ENCODE results near the gene AFP.

AFP gene

GRCh38 chr4:73414936-73415271, 21.1 kb upstream of the AFP start:
- DNase-seq (ENCODE audit: low read depth) = peak; percentile 4
- H3K4me3 ChIP-seq (ENCODE audit: low read length) = no peak overlapping the region
- TF ChIP-seq CTCF (conservative IDR thresholded peaks at IDR 0.05; ENCODE audit: low read length) = no peak

- no peak overlapping the region for H3K4me3 ChIP-seq (ENCODE audit: low read length)
- no peak for TF ChIP-seq CTCF (conservative IDR thresholded peaks at IDR 0.05; ENCODE audit: low read length)
- DNase-seq (ENCODE audit: low read depth) = peak; percentile 2
These were observed 20.2 kb upstream of the AFP start for GRCh38 chr4:73415807-73416238.

DNA sequence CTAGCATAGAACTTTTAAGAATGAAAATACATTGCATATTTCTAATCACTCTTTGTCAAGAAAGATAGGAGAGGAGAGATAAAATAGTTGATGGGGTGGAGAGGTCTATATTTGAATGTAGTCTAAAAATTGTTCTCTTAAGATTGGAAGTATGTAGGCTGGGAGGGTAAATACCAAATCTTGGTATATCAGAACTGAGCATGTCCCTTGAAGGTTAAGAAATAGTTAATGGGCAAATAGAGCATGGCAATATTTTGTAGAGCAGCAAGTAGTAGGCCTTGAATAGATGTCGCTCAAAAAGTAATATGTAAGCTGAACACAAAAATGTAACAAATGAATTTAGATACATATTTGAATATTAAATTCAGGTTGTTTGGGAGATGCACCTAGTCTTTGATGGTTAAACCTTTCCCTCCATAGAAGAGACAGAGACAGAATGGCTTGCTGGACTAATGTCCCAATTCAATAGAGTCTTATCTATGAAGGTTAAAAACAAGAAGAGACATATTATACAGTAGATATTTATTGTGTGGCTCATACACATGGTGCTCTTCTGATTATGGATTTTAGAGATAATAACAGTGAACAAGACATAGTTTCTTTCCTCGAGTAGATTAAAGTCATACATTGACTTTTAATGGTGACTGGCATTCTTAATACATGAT, 19.5 kb upstream of the AFP start:
- no peak overlapping the region for H3K4me3 ChIP-seq (ENCODE audit: low read length)
- DNase-seq (ENCODE audit: low read depth) = no peak
- no peak for TF ChIP-seq CTCF (conservative IDR thresholded peaks at IDR 0.05; ENCODE audit: low read length)

- DNase-seq (ENCODE audit: low read depth) = no peak
- no peak for TF ChIP-seq CTCF (conservative IDR thresholded peaks at IDR 0.05; ENCODE audit: low read length)
- H3K4me3 ChIP-seq (ENCODE audit: low read length) = no peak overlapping the region
These were observed 18.7 kb upstream of the AFP start for GRCh38 chr4:73417342-73417741.

DNA sequence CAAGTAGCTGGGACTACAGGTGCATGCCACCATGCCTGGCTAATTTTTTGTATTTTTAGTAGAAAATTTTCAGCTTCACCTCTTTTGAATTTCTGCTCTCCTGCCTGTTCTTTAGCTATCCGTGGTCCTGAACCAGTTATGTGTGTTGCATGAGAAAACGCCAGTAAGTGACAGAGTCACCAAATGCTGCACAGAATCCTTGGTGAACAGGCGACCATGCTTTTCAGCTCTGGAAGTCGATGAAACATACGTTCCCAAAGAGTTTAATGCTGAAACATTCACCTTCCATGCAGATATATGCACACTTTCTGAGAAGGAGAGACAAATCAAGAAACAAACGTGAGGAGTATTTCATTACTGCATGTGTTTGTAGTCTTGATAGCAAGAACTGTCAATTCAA, 18.0 kb upstream of the AFP start:
- H3K4me3 ChIP-seq (ENCODE audit: low read length) = no peak overlapping the region
- DNase-seq (ENCODE audit: low read depth) = no peak
- TF ChIP-seq CTCF (conservative IDR thresholded peaks at IDR 0.05; ENCODE audit: low read length) = no peak

DNA sequence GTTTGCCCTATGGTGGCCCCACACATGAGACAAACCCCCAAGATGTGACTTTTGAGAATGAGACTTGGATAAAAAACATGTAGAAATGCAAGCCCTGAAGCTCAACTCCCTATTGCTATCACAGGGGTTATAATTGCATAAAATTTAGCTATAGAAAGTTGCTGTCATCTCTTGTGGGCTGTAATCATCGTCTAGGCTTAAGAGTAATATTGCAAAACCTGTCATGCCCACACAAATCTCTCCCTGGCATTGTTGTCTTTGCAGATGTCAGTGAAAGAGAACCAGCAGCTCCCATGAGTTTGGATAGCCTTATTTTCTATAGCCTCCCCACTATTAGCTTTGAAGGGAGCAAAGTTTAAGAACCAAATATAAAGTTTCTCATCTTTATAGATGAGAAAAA, 17.3 kb upstream of the AFP start:
- H3K4me3 ChIP-seq (ENCODE audit: low read length) = no peak overlapping the region
- TF ChIP-seq CTCF (conservative IDR thresholded peaks at IDR 0.05; ENCODE audit: low read length) = no peak
- no peak for DNase-seq (ENCODE audit: low read depth)

GRCh38 chr4:73419106-73420038, 16.6 kb upstream of the AFP start:
- TF ChIP-seq CTCF (conservative IDR thresholded peaks at IDR 0.05; ENCODE audit: low read length) = no peak
- no peak overlapping the region for H3K4me3 ChIP-seq (ENCODE audit: low read length)
- no peak for DNase-seq (ENCODE audit: low read depth)

Data from AG10803 (cell line).